ENCODE results near the gene GINS3. TPM values are rescaled to one million over a fixed set of nuclear protein-coding genes. Genes with fewer than 3 reads are reported as not detected.

GINS3 gene
- 17.7 and 18.6 TPM in 2 replicates for total RNA-seq (2014; rRNA removed; shearing (Covaris generic))

- DNase-seq (ENCODE audit: low read depth) = peak; percentile 87
Observed at GRCh38 chr16:58392215-58393137, at the start of gene GINS3. Gene GINS3, plus strand, starts transcription at chr16:58392471. Its CDS starts 131 bp downstream, at chr16:58392602.

GRCh38 chr16:58343562-58343961, 48.7 kb upstream of the GINS3 start:
- no peak for DNase-seq (ENCODE audit: low read depth)

- DNase-seq (ENCODE audit: low read depth) = no peak
Observed at GRCh38 chr16:58345574-58346354, 46.5 kb upstream of the GINS3 start.

GRCh38 chr16:58346831-58347371, 45.4 kb upstream of the GINS3 start:
- no peak for DNase-seq (ENCODE audit: low read depth)

GRCh38 chr16:58348986-58349385, 43.3 kb upstream of the GINS3 start:
- peak; percentile 35 for DNase-seq (ENCODE audit: low read depth)

GRCh38 chr16:58352690-58353089, 39.6 kb upstream of the GINS3 start:
- no peak for DNase-seq (ENCODE audit: low read depth)

GRCh38 chr16:58360041-58360634, 32.1 kb upstream of the GINS3 start:
- no peak for DNase-seq (ENCODE audit: low read depth)

- DNase-seq (ENCODE audit: low read depth) = no peak
Observed at GRCh38 chr16:58361726-58362125, 30.5 kb upstream of the GINS3 start.

- DNase-seq (ENCODE audit: low read depth) = no peak
Observed at GRCh38 chr16:58363746-58364393, 28.4 kb upstream of the GINS3 start.

GRCh38 chr16:58365623-58366022, 26.6 kb upstream of the GINS3 start:
- peak; percentile 8 for DNase-seq (ENCODE audit: low read depth)

- peak; percentile 86 for DNase-seq (ENCODE audit: low read depth)
Observed at GRCh38 chr16:58366247-58367031, 25.8 kb upstream of the GINS3 start.

- no peak for DNase-seq (ENCODE audit: low read depth)
Observed at GRCh38 chr16:58367252-58367651, 25.0 kb upstream of the GINS3 start.

- DNase-seq (ENCODE audit: low read depth) = no peak
Observed at GRCh38 chr16:58371841-58372240, 20.4 kb upstream of the GINS3 start.

- no peak for DNase-seq (ENCODE audit: low read depth)
Observed at GRCh38 chr16:58375386-58375785, 16.9 kb upstream of the GINS3 start.

GRCh38 chr16:58377932-58378331, 14.3 kb upstream of the GINS3 start:
- DNase-seq (ENCODE audit: low read depth) = no peak

- no peak for DNase-seq (ENCODE audit: low read depth)
Observed at GRCh38 chr16:58378401-58378800, 13.9 kb upstream of the GINS3 start.

GRCh38 chr16:58379736-58380135, 12.5 kb upstream of the GINS3 start:
- no peak for DNase-seq (ENCODE audit: low read depth)

GRCh38 chr16:58381661-58382060, 10.6 kb upstream of the GINS3 start:
- no peak for DNase-seq (ENCODE audit: low read depth)

GRCh38 chr16:58384437-58385055, 7.7 kb upstream of the GINS3 start:
- DNase-seq (ENCODE audit: low read depth) = no peak

- DNase-seq (ENCODE audit: low read depth) = no peak
Observed at GRCh38 chr16:58385218-58385773, 7.0 kb upstream of the GINS3 start.
